Neural crest cell (in vitro differentiated cells): ENCODE data around the gene C5AR2. TPM values are rescaled to one million over a fixed set of nuclear protein-coding genes. Genes with fewer than 3 reads are reported as not detected.
A peak's percentile ranks its signal among the peaks of the same experiment; 100 is the strongest.
"Not testable (repeated sequence)": the region's sequence is repeated elsewhere in the genome, so short reads cannot be mapped to it uniquely, and the experiment has no call there.

ENCODE experiments used
- DNase-seq: peaks from one replicate; pipeline ENCODE4 v3.0.0; 2021; ENCODE audit warnings: low read depth, mixed read lengths, low spot score
- H3K27ac Mint-ChIP-seq: one replicate; pipeline ENCODE4 v1.8.0; 2021; ENCODE audit warnings: mild to moderate bottlenecking, mixed read lengths; ENCODE audit not compliant: unreplicated experiment
- H3K27me3 Mint-ChIP-seq: 2 replicates; pipeline ENCODE4 v1.8.0; 2021; ENCODE audit warnings: low read depth, mild to moderate bottlenecking, mixed read lengths
- H3K36me3 Mint-ChIP-seq: 2 replicates; pipeline ENCODE4 v1.8.0; 2021; ENCODE audit warnings: low read depth, mild to moderate bottlenecking, mixed read lengths
- H3K4me1 Mint-ChIP-seq: 2 replicates; pipeline ENCODE4 v1.8.0; 2021; ENCODE audit warnings: mixed read lengths
- H3K4me3 Mint-ChIP-seq: one replicate; pipeline ENCODE4 v1.8.0; 2021; ENCODE audit warnings: mild to moderate bottlenecking, mixed read lengths
- H3K9me3 Mint-ChIP-seq: 2 replicates; pipeline ENCODE4 v1.8.0; 2021; ENCODE audit warnings: mixed read lengths
- CTCF ChIP-seq: fragments of 200-600 bp; sonication (generic); conservative IDR thresholded peaks from 2 replicates; pipeline ENCODE4 v1.5.0; 2021; ENCODE audit warnings: antibody characterized with exemption, mild to moderate bottlenecking
- long read RNA-seq: library from polyadenylated mRNA; unstranded; transcript quantifications from one replicate; pipeline ENCODE4 v2.0.0, GENCODE V29; 2020
- total RNA-seq: library from RNA; stranded (reverse); gene quantifications from 2 replicates; pipeline ENCODE4 v1.2.1, GENCODE V29; 2021

The C5AR2 gene
- total RNA-seq, result not detected in 2 replicates
- long read RNA-seq, result 0 reads

GRCh38 chr19:47331931-47332547 is at the start of gene C5AR2:
TSS of gene C5AR2 (plus strand) at chr19:47332175. CDS start at chr19:47340800, 8,625 bp downstream.
- no peak within 1 kb of the TSS for H3K4me3 Mint-ChIP-seq
- H3K36me3 Mint-ChIP-seq, result no peaks in the 10 kb centered on the region
- no peak for TF ChIP-seq CTCF
- no peaks in the 10 kb centered on the region for H3K9me3 Mint-ChIP-seq
- H3K27me3 Mint-ChIP-seq, result no peaks in the 10 kb centered on the region
- no peak within 1 kb of the TSS for H3K27ac Mint-ChIP-seq
- H3K4me1 Mint-ChIP-seq, result peaks cover 5% of the 10 kb centered on the region
- no peak for DNase-seq

- Mint-ChIP-seq H3K4me1 (peaks cover 5% of the 10 kb centered on the region), H3K4me3 (no peak overlapping the region), H3K9me3 (no peaks in the 10 kb centered on the region), H3K27ac (no peak overlapping the region), H3K36me3 (no peaks in the 10 kb centered on the region), H3K27me3 (no peaks in the 10 kb centered on the region)
- no peak for DNase-seq
- TF ChIP-seq CTCF, result no peak
Observed at GRCh38 chr19:47283405-47284059, 48.4 kb upstream of the C5AR2 start.

GRCh38 chr19:47284324-47284899 is 47.6 kb upstream of the C5AR2 start:
- peak; percentile 79 for DNase-seq
- peak; percentile 83 for TF ChIP-seq CTCF
- Mint-ChIP-seq H3K27me3 (no peaks in the 10 kb centered on the region), H3K9me3 (no peaks in the 10 kb centered on the region), H3K4me1 (peaks cover 6% of the 10 kb centered on the region), H3K4me3 (no peak overlapping the region), H3K36me3 (no peaks in the 10 kb centered on the region), H3K27ac (no peak overlapping the region)

- Mint-ChIP-seq H3K4me1 (peaks cover 3% of the 10 kb centered on the region), H3K36me3 (no peaks in the 10 kb centered on the region), H3K27ac (no peak overlapping the region), H3K9me3 (no peaks in the 10 kb centered on the region), H3K4me3 (no peak overlapping the region), H3K27me3 (no peaks in the 10 kb centered on the region)
- DNase-seq, result peak; percentile 87
- TF ChIP-seq CTCF, result peak; percentile 87
Observed at GRCh38 chr19:47296036-47296435, 35.9 kb upstream of the C5AR2 start.

- H3K9me3 Mint-ChIP-seq, H3K4me1 Mint-ChIP-seq, H3K27ac Mint-ChIP-seq, H3K27me3 Mint-ChIP-seq, H3K4me3 Mint-ChIP-seq, DNase-seq, H3K36me3 Mint-ChIP-seq: not testable (repeated sequence)
Observed at GRCh38 chr19:47300867-47301266, 31.1 kb upstream of the C5AR2 start.

- Mint-ChIP-seq H3K27me3 (peaks cover 12% of the 10 kb centered on the region), H3K9me3 (no peaks in the 10 kb centered on the region), H3K4me1 (peaks cover 5% of the 10 kb centered on the region), H3K36me3 (no peaks in the 10 kb centered on the region), H3K4me3 (no peak overlapping the region), H3K27ac (no peak overlapping the region)
- no peak for TF ChIP-seq CTCF
- no peak for DNase-seq
Observed at GRCh38 chr19:47302249-47302648, 29.7 kb upstream of the C5AR2 start.
